GM12891 (cell line): ENCODE data around the gene SERBP1.
"Not testable (repeated sequence)": the region's sequence is repeated elsewhere in the genome, so short reads cannot be mapped to it uniquely, and the experiment has no call there.

ENCODE experiments used
- DNase-seq: peaks from one replicate; pipeline ENCODE4 v3.0.0; 2011; ENCODE audit warnings: low spot score; ENCODE audit not compliant: insufficient read length
- FAIRE-seq: peaks from 2 replicates; lab custom pipeline; 2011; peaks lifted over from hg19 to GRCh38; lab: Jason Lieb, UNC
- PAX5 ChIP-seq: IDR thresholded peaks from 2 replicates; pipeline ENCODE4 v1.6.1; 2011; ENCODE audit warnings: low read length, moderate library complexity, mild to moderate bottlenecking; ENCODE audit not compliant: insufficient read depth, severe bottlenecking
- POLR2A ChIP-seq: IDR thresholded peaks from 2 replicates; pipeline ENCODE4 v1.6.1; 2011; ENCODE audit warnings: low read depth, low read length, control low read depth
- POLR2AphosphoS5 ChIP-seq: IDR thresholded peaks from 2 replicates; pipeline ENCODE4 v1.6.1; 2011; ENCODE audit warnings: low read depth, low read length, control low read depth
- POU2F2 ChIP-seq: IDR thresholded peaks from 2 replicates; pipeline ENCODE4 v1.6.1; 2011; ENCODE audit warnings: low read depth, mild to moderate bottlenecking, control low read depth, low read length, moderate library complexity
- SPI1 ChIP-seq: IDR thresholded peaks from 2 replicates; pipeline ENCODE4 v1.6.1; 2011; ENCODE audit warnings: low read depth, low read length, control low read depth
- TAF1 ChIP-seq: IDR thresholded peaks from 2 replicates; pipeline ENCODE4 v1.6.1; 2011; ENCODE audit warnings: low read depth, low read length, control low read depth

Gene SERBP1

DNA sequence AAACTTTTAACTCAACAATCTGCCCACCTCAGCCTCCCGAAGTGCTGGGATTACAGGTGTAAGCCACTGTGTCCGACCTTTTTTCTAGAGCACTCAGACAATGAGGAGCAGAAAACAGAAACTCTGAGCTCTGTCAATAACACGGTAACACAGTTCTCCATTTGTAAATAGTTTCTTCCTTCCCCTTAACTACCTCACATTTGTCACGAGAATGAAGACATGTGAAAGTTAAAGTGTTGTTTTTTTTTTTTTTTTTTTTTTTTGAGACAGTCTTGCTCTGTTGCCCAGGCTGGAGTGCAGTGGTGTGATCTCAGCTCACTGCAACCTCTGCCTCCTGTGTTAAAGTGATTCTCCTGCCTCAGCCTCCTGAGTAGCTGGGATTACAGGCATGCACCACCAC lies 12.5 kb downstream of the SERBP1 start:
- 0 out of 2 replicates have a peak, but pooled peaks have one; percentile 23 for TF ChIP-seq POLR2A
- FAIRE-seq, DNase-seq: not testable (repeated sequence)

DNA sequence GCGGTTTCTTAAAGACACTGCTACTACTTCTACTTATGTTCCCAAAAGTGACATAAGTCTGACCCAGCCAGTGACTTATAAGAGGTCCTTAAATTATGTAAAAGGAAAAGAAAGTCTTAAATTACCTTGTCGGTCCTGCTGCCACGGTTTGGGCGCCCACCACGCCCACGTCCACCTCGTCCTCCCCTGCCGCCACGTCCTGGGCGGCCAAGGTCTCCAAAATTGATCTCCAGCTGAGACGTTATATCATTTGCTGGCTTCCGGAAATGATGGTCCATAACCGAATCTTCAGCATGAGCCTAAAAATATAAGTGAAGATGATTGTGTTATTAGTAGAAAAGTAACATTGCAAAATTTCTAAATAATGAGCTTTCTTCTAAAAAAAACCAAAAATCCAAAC lies 15.2 kb downstream of the SERBP1 start:
- FAIRE-seq (no peak), DNase-seq (no peak)
- no peak for TF ChIP-seq POU2F2
- no peak for TF ChIP-seq PAX5
- TF ChIP-seq POLR2AphosphoS5: no peak
- TF ChIP-seq SPI1: no peak
- TF ChIP-seq TAF1: no peak
- TF ChIP-seq POLR2A: no peak

DNA sequence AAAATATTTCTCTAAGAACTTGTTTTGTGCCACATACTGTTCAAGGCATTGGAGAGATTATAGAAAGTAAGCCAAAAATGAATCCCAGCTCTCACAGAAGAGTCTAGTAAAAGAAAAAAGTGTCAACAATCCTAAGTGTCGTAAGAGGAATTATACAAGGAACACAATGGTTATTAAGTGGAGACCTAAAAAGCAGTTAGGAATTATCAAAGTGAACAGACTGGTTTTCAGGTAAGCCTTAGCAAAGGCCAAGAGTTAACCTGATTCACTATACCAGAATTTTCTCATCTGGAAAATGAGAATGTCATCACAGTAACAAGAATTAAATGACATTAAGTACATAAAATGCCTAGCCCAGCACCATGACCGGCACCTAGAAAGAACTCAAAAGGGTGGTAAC lies 15.6 kb downstream of the SERBP1 start:
- no peak for FAIRE-seq
- no peak for DNase-seq
- TF ChIP-seq POU2F2 (no peak), POLR2A (0 out of 2 replicates have a peak, but pooled peaks have one; percentile 21)

DNA sequence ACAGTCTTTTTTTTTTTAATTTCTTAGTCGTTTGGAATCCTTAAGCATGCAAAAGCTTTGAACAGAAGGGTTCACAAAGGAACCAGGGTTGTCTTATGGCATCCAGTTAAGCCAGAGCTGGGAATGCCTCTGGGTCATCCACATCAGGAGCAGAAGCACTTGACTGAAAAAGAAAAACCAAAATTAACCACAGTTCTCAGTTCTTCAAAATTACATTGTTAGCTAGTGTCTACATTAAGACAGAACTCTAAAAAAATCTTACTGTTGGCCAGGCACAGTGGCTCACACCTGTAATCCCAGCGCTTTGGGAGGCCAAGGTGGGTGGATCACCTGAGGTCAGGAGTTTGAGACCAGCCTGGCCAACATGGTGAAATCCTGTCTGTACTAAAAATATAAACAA lies 17.1 kb downstream of the SERBP1 start:
- not testable (repeated sequence) for DNase-seq, FAIRE-seq
- TF ChIP-seq SPI1: peak; percentile 65

DNA sequence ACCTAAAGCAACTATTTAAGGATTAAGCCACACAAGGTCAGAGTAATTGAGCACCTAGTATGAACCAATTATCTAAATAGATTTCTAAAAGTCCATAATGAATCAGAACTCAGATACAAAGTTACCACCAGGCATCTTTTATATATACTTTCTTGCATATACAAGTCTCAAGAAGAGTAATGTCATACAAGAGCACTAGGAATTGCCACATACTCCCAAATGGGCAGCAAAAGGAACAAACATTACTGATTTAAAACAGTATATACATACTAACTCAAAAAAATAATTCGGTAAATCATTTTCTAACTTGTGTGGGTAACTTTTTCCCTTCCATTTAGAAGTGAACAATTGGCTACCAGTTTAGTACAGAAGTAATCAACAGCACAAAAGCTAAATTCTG lies 22.1 kb downstream of the SERBP1 start:
- no peak for TF ChIP-seq POLR2AphosphoS5
- no peak for TF ChIP-seq SPI1
- no peak for TF ChIP-seq POLR2A
- no peak for TF ChIP-seq TAF1
- TF ChIP-seq POU2F2: no peak
- TF ChIP-seq PAX5: no peak
- no peak for DNase-seq
- no peak for FAIRE-seq

DNA sequence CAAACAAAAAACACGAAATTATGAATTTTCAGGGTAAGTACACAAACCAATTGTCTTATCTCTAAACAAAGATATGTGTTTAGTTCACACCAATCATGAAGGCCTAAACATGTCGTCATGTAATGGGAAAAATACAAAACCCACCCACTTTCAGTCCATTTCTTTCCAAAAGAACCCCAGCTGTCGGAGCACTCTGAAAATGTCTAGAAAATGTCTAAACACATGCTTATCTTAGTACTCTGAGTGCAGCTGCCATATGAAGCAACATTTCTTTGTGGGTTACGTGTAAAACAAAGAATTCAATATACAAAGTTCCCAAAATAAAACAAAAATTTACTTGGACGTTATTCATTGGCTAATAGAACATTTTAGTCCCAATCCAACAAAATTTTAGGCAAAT lies 22.7 kb downstream of the SERBP1 start:
- TF ChIP-seq POU2F2: no peak
- no peak for TF ChIP-seq SPI1
- TF ChIP-seq TAF1: no peak
- no peak for TF ChIP-seq POLR2AphosphoS5
- no peak for TF ChIP-seq PAX5
- TF ChIP-seq POLR2A: no peak
- FAIRE-seq (no peak), DNase-seq (no peak)

DNA sequence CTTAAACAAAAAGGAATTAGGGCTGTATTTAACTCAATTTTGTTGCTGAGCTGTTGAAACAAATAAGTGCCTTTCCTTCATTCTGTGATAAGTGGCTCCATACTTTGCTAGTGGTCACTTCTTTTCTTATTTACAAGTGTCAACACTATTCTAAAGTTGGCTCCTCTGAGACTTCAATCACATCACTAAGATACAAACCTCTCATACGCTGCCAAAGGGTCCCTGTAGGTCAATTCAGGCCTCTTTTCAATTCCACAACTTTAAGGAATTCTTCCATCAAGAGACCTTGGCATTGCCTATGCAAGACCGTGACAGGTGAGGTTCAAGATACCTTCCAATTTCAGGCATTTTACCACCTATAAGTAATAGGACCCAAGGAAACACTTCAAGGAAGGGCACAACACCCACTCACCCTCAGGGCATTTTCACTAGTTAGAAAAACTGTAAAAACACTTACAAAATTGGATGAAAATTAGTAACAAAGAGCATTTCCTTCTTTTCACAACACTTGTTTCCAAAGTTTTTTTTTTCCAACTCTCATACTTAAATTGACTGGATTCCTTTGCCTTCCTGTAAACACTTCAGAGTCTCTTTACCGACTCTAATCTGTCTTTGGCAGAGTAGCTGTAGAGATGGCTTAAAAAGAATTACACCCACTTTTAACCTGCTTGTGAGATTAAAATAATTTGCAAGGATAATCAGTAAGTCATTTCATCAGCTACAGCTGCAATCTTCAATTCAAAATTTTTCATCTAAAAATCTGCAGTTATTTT lies 24.5 kb downstream of the SERBP1 start:
- FAIRE-seq (no peak), DNase-seq (no peak)
- TF ChIP-seq POLR2AphosphoS5: no peak
- TF ChIP-seq PAX5: no peak
- TF ChIP-seq POU2F2: no peak
- TF ChIP-seq SPI1: no peak
- TF ChIP-seq POLR2A: no peak
- TF ChIP-seq TAF1: no peak

DNA sequence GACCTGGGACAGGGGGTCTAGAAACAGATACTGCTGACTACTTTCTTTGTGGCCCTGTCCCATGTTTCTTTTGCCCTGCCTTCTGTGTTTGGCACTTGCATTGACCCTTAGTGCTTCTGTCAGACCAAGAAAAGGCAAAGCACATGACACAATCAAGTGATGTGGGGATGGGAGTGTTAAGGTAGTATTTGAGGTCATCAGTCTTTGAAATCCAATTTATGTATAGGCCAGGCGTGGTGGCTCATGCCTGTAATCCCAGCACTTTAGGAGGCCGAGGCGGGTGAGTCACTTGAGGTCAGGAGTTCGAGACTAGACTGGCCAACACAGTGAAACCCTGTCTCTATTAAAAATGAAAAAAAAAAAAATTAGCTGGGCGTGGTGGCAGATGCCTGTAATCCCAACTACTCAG lies 26.0 kb downstream of the SERBP1 start:
- FAIRE-seq (no peak), DNase-seq (no peak)
- TF ChIP-seq POLR2A (no peak), POU2F2 (no peak), TAF1 (no peak), POLR2AphosphoS5 (no peak)

DNA sequence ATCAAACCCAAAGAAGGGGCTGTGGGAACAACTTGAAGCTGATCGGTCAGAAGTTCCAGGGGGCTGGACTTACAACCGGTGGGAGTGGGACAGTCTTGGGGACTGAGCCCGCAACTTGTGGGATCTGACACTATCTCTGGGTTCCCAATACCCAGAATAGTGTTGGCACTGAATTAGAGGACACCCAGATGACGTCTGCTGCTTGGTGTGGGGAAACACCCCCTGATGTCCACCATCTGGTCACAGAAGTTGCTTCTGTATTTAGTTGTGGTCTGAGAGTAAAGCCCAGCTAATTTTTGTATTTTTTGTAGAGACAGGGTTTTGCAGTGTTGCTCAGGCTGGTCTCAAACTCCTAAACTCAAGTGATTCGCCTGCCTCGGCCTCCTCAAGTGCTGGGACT lies 28.8 kb downstream of the SERBP1 start:
- FAIRE-seq (no peak), DNase-seq (no peak)
- no peak for TF ChIP-seq POLR2A
- no peak for TF ChIP-seq POU2F2
- peak; percentile 64; the same call in 1 of the 2 replicates for TF ChIP-seq POLR2AphosphoS5

DNA sequence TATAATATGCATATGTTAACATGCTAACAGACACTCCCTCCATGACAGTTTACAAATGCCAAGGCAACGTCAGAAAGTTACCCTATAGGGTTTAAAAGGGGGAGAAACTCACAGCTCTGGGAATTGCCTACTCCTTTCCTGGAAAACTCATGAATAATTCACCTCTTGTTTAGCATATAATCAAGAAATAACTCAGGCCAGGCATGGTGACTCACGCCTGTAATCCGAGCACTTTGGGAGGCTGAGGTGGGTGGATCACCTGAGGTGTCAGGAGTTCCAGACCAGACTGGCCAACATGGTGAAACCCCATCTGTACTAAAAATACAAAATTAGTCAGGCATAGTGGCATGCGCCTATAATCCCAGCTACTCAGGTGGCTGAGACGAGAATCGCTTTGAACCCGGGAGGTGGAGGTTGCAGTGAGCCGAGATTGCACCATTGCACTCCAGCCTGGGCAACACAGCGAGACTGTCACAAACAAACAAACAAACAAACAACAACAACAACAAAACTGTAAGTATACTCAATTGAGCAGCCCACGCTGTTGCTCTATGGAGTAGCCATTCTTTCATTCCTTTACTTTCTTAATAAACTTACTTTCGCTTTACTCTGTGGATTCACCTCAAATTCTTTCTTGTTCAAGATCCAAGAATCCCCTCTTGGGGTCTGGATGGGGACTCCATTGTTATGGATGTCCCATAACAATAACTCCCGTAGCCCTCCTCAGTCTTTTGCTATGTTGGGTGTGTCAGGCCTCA lies 30.0 kb downstream of the SERBP1 start:
- not testable (repeated sequence) for DNase-seq, FAIRE-seq
